Neural progenitor cell (in vitro differentiated cells): Measurements from ENCODE around the gene CDC42EP5. TPM values are rescaled to one million over a fixed set of nuclear protein-coding genes. Genes with fewer than 3 reads are reported as not detected.
A peak's percentile ranks its signal among the peaks of the same experiment; 100 is the strongest.

Experiments
- DNase-seq: peaks from one replicate; pipeline ENCODE4 v3.0.0-alpha.2; 2016; ENCODE audit warnings: low spot score
- H2AFZ ChIP-seq: fragments of 200-600 bp; sonication (generic); replicated peaks from 2 replicates; pipeline ENCODE4 v1.6.1; 2016; ENCODE audit warnings: antibody characterized with exemption
- H3F3A ChIP-seq: fragments of 200-600 bp; sonication (generic); 2 replicates; pipeline ENCODE4 v1.6.1; 2016; ENCODE audit warnings: antibody characterized with exemption, low read depth
- H3K27ac ChIP-seq: fragments of 200-600 bp; sonication (generic); 2 replicates; pipeline ENCODE4 v1.5.1; 2016; ENCODE audit warnings: mild to moderate bottlenecking
- H3K27me3 ChIP-seq: fragments of 200-600 bp; sonication (generic); 2 replicates; pipeline ENCODE4 v1.6.1; 2016; ENCODE audit warnings: mild to moderate bottlenecking, moderate library complexity
- H3K36me3 ChIP-seq: fragments of 200-600 bp; sonication (generic); 2 replicates; pipeline ENCODE4 v1.5.1; 2016
- H3K4me1 ChIP-seq: fragments of 200-600 bp; sonication (generic); 2 replicates; pipeline ENCODE4 v1.6.1; 2016; ENCODE audit warnings: mixed run types
- H3K4me2 ChIP-seq: fragments of 200-600 bp; sonication (generic); 2 replicates; pipeline ENCODE4 v1.6.1; 2016
- H3K4me3 ChIP-seq: fragments of 200-600 bp; sonication (generic); 2 replicates; pipeline ENCODE4 v1.5.1; 2016
- H3K79me2 ChIP-seq: fragments of 200-600 bp; sonication (generic); 2 replicates; pipeline ENCODE4 v1.6.1; 2016; ENCODE audit warnings: low read depth
- H3K9ac ChIP-seq: fragments of 200-600 bp; sonication (generic); 2 replicates; pipeline ENCODE4 v1.6.1; 2016
- H3K9me3 ChIP-seq: fragments of 200-600 bp; sonication (generic); 2 replicates; pipeline ENCODE4 v1.5.1; 2016; ENCODE audit warnings: low read depth
- H4K20me1 ChIP-seq: fragments of 200-600 bp; sonication (generic); 2 replicates; pipeline ENCODE4 v1.6.1; 2016; ENCODE audit warnings: low read depth
- H3K27ac Mint-ChIP-seq: 3 replicates; pipeline ENCODE4 v1.8.0; 2021; ENCODE audit warnings: mixed read lengths
- H3K27me3 Mint-ChIP-seq: 2 replicates; pipeline ENCODE4 v1.8.0; 2022; ENCODE audit warnings: low read depth, mild to moderate bottlenecking, inconsistent platforms, moderate library complexity, mixed read lengths; ENCODE audit not compliant: insufficient read depth
- H3K36me3 Mint-ChIP-seq: 3 replicates; pipeline ENCODE4 v1.8.0; 2021; ENCODE audit warnings: mixed read lengths
- H3K4me1 Mint-ChIP-seq: 3 replicates; pipeline ENCODE4 v1.8.0; 2021; ENCODE audit warnings: mixed read lengths
- H3K4me3 Mint-ChIP-seq: 3 replicates; pipeline ENCODE4 v1.8.0; 2021; ENCODE audit warnings: mild to moderate bottlenecking, moderate library complexity, mixed read lengths
- H3K9me3 Mint-ChIP-seq: 3 replicates; pipeline ENCODE4 v1.8.0; 2020; ENCODE audit warnings: mixed read lengths
- CTCF ChIP-seq: fragments of 200-600 bp; sonication (generic); IDR thresholded peaks from 2 replicates; pipeline ENCODE4 v1.5.1; 2017; ENCODE audit warnings: antibody characterized with exemption, mild to moderate bottlenecking
- EZH2 ChIP-seq: fragments of 200-600 bp; sonication (generic); IDR thresholded peaks from 2 replicates; pipeline ENCODE4 v1.6.1; 2017; ENCODE audit warnings: antibody characterized with exemption, mild to moderate bottlenecking, moderate library complexity
- EZH2phosphoT487 ChIP-seq: fragments of 200-600 bp; sonication (generic); IDR thresholded peaks from 2 replicates; pipeline ENCODE4 v1.6.1; 2017; ENCODE audit warnings: antibody characterized with exemption
- total RNA-seq: library from RNA; depleted of rRNA; stranded (reverse); fragments of >200 nt; gene quantifications from 2 replicates; pipeline ENCODE4 v1.2.3, GENCODE V29; 2015; ENCODE audit warnings: low replicate concordance

CDC42EP5 gene
- total RNA-seq, 1 donor from 2014 or later, result not detected

GRCh38 chr19:54424201-54424600, 48.9 kb downstream of the CDC42EP5 start:
- H3K4me2 ChIP-seq, result no peak overlapping the region
- H3K4me3 ChIP-seq, result no peak overlapping the region
- no peak for DNase-seq
- peak overlapping the region; percentile 63 for H3K27ac Mint-ChIP-seq
- H3K9ac ChIP-seq, result no peak overlapping the region
- no peaks in the 10 kb centered on the region for H3K9me3 ChIP-seq
- peaks cover 30% of the 10 kb centered on the region for H3F3A ChIP-seq
- H4K20me1 ChIP-seq, result peaks cover 27% of the 10 kb centered on the region
- H3K9me3 Mint-ChIP-seq, result no peaks in the 10 kb centered on the region
- TF ChIP-seq CTCF (no peak), EZH2 (no peak), EZH2phosphoT487 (no peak)
- peaks cover 23% of the 10 kb centered on the region for H3K4me1 ChIP-seq
- H2AFZ ChIP-seq, result no peak overlapping the region
- peaks cover 35% of the 10 kb centered on the region for H3K36me3 Mint-ChIP-seq
- H3K27me3 ChIP-seq, result no peaks in the 10 kb centered on the region
- H3K79me2 ChIP-seq, result peaks cover 8% of the 10 kb centered on the region
- peak overlapping the region; percentile 15 for H3K4me3 Mint-ChIP-seq
- peaks cover 58% of the 10 kb centered on the region for H3K4me1 Mint-ChIP-seq
- peaks cover 4% of the 10 kb centered on the region for H3K27me3 Mint-ChIP-seq
- H3K27ac ChIP-seq, result no peak overlapping the region
- no peaks in the 10 kb centered on the region for H3K36me3 ChIP-seq

- Histone ChIP-seq H3K4me2 (peak overlapping the region; percentile 99), H3K79me2 (peaks cover 28% of the 10 kb centered on the region), H3K4me3 (no peak overlapping the region), H3K27ac (no peak overlapping the region), H2AFZ (no peak overlapping the region), H3F3A (peaks cover 45% of the 10 kb centered on the region), H3K36me3 (no peaks in the 10 kb centered on the region), H4K20me1 (peaks cover 24% of the 10 kb centered on the region), H3K27me3 (no peaks in the 10 kb centered on the region), H3K4me1 (peaks cover 40% of the 10 kb centered on the region), H3K9ac (no peak overlapping the region), H3K9me3 (no peaks in the 10 kb centered on the region)
- Mint-ChIP-seq H3K27me3 (peaks cover 6% of the 10 kb centered on the region), H3K27ac (no peak overlapping the region), H3K9me3 (no peaks in the 10 kb centered on the region), H3K4me1 (peaks cover 67% of the 10 kb centered on the region), H3K4me3 (no peak overlapping the region), H3K36me3 (peaks cover 34% of the 10 kb centered on the region)
- TF ChIP-seq CTCF, result no peak
- TF ChIP-seq EZH2phosphoT487, result no peak
- no peak for TF ChIP-seq EZH2
- no peak for DNase-seq
Observed at GRCh38 chr19:54422136-54422535, 51.0 kb downstream of the CDC42EP5 start.

DNA sequence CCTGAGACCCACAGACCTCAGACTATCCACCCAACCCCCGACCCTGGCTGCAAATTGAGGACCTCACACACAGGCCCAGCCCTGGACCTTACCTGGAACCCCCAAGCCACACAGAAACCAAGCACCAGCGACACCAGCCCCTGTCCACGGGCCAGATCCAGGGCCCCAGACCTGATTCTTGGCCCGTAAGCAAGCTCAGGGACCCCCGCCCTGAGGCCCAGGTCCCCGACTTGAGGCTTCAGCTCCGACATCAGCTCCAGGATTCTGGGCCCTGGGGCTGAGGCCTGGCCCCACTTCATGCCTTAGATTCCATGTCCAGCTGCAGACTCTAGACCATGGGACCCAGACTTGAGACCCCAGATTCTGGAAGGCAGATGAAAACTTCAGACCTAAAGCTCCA, 51.6 kb downstream of the CDC42EP5 start:
- Histone ChIP-seq H3K9me3 (no peaks in the 10 kb centered on the region), H3K27me3 (no peaks in the 10 kb centered on the region), H3K36me3 (no peaks in the 10 kb centered on the region), H3K79me2 (peaks cover 34% of the 10 kb centered on the region), H3K4me1 (peaks cover 44% of the 10 kb centered on the region), H3K9ac (no peak overlapping the region), H3K4me3 (peak overlapping the region; percentile 41), H2AFZ (no peak overlapping the region), H3K4me2 (peak overlapping the region; percentile 99), H3F3A (peaks cover 49% of the 10 kb centered on the region), H3K27ac (no peak overlapping the region), H4K20me1 (peaks cover 25% of the 10 kb centered on the region)
- peak overlapping the region; percentile 98 for H3K27ac Mint-ChIP-seq
- peaks cover 66% of the 10 kb centered on the region for H3K4me1 Mint-ChIP-seq
- H3K4me3 Mint-ChIP-seq, result peak overlapping the region; percentile 76
- H3K9me3 Mint-ChIP-seq, result no peaks in the 10 kb centered on the region
- DNase-seq, result no peak
- TF ChIP-seq EZH2phosphoT487 (no peak), EZH2 (no peak), CTCF (no peak)
- H3K36me3 Mint-ChIP-seq, result peaks cover 33% of the 10 kb centered on the region
- peaks cover 8% of the 10 kb centered on the region for H3K27me3 Mint-ChIP-seq
